Testis (tissue), 2 donors: ENCODE results near the gene KCNQ1.

Source experiments
- POLR2A ChIP-seq: fragments of 450-650 bp; IDR thresholded peaks from one replicate; pipeline ENCODE4 v1.6.1; 2017; ENCODE audit warnings: antibody characterized with exemption, mild to moderate bottlenecking, moderate library complexity
- TF ChIP-seq, protein P1 (sequence below), 3 experiments: fragments of 450-650 bp in 2 of 3; fragments of 200-600 bp in 1 of 3; sonication (generic) in 1 of 3; IDR thresholded peaks; one replicate each; pipeline ENCODE4 v1.5.1; 2016 to 2019; ENCODE audit warnings: antibody characterized with exemption in 3 of 3, mild to moderate bottlenecking in 2 of 3, moderate library complexity in 1 of 3

DNA sequence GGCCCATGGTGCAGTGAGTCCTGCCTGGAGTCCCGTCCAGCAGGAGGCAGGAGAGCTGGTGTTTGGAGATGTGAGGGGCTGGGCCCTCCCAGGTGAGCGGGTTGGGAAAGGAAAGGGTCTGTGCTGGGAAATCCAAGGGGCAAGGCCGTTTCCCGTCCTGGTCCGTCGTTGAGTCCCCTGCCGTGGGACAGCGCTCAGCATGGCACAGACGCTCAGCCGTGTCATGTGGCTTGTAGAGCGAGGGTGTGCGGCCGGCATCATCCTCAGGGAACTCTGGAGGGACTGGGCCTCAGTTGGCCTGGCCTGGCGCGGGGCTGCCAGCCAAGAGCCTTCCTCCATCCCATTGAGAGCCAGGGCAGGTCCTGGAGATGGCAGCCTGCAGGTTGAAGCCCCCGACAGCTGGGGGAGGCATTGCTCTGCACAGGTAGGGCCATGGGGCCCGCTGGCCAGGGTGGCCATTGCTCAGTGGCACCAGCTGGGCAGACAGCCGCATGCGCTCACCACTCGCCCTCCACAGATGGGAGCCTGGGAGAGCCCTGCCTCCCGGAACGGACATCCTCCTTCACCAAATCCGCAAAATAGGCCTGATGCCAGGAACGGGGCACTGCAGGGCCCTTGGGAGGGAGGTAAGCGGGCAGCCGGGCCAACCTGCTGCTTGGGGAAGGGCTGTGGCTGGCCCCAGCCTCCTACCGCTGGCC is 28.7 kb downstream of the KCNQ1 start:
- no peak for TF ChIP-seq POLR2A
- TF ChIP-seq, protein P1, sequence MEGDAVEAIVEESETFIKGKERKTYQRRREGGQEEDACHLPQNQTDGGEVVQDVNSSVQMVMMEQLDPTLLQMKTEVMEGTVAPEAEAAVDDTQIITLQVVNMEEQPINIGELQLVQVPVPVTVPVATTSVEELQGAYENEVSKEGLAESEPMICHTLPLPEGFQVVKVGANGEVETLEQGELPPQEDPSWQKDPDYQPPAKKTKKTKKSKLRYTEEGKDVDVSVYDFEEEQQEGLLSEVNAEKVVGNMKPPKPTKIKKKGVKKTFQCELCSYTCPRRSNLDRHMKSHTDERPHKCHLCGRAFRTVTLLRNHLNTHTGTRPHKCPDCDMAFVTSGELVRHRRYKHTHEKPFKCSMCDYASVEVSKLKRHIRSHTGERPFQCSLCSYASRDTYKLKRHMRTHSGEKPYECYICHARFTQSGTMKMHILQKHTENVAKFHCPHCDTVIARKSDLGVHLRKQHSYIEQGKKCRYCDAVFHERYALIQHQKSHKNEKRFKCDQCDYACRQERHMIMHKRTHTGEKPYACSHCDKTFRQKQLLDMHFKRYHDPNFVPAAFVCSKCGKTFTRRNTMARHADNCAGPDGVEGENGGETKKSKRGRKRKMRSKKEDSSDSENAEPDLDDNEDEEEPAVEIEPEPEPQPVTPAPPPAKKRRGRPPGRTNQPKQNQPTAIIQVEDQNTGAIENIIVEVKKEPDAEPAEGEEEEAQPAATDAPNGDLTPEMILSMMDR (IDR thresholded peaks at IDR 0.05): no peak
